Smooth muscle cell (in vitro differentiated cells): ENCODE results near the gene KLHL3. TPM values are rescaled to one million over a fixed set of nuclear protein-coding genes. Genes with fewer than 3 reads are reported as not detected.

Experiments
- DNase-seq: peaks from one replicate; lab custom pipeline; 2025; ENCODE audit not compliant: unreplicated experiment; lab: John Stamatoyannopoulos, UW
- H2AFZ ChIP-seq: fragments of 200-600 bp; sonication (generic); 2 replicates; pipeline ENCODE4 v1.6.0; 2016; ENCODE audit warnings: antibody characterized with exemption, low read depth, mild to moderate bottlenecking
- H3F3A ChIP-seq: fragments of 200-600 bp; sonication (generic); 2 replicates; pipeline ENCODE4 v1.6.0; 2017; ENCODE audit warnings: antibody characterized with exemption, low read depth
- H3K27ac ChIP-seq: fragments of 200-600 bp; sonication (generic); 2 replicates; pipeline ENCODE4 v1.5.1; 2016; ENCODE audit warnings: low read depth, mild to moderate bottlenecking
- H3K27me3 ChIP-seq: fragments of 200-600 bp; sonication (generic); 2 replicates; pipeline ENCODE4 v1.6.1; 2016; ENCODE audit warnings: low read depth, mild to moderate bottlenecking
- H3K36me3 ChIP-seq: fragments of 200-600 bp; sonication (generic); 2 replicates; pipeline ENCODE4 v1.5.1; 2016; ENCODE audit warnings: low read depth
- H3K4me1 ChIP-seq: fragments of 200-600 bp; sonication (generic); 2 replicates; pipeline ENCODE4 v1.5.1; 2016; ENCODE audit warnings: low read depth
- H3K4me2 ChIP-seq: fragments of 200-600 bp; sonication (generic); 2 replicates; pipeline ENCODE4 v1.6.0; 2016; ENCODE audit warnings: mild to moderate bottlenecking
- H3K4me3 ChIP-seq: fragments of 200-600 bp; sonication (generic); 2 replicates; pipeline ENCODE4 v1.5.1; 2016; ENCODE audit warnings: mild to moderate bottlenecking
- H3K79me2 ChIP-seq: fragments of 200-600 bp; sonication (generic); 2 replicates; pipeline ENCODE4 v1.6.0; 2016; ENCODE audit warnings: low read depth, mild to moderate bottlenecking
- H3K9ac ChIP-seq: fragments of 200-600 bp; sonication (generic); 2 replicates; pipeline ENCODE4 v1.6.0; 2016; ENCODE audit warnings: low read depth
- H3K9me3 ChIP-seq: fragments of 200-600 bp; sonication (generic); replicated peaks from 2 replicates; pipeline ENCODE4 v1.5.1; 2016; ENCODE audit warnings: low read depth
- H4K20me1 ChIP-seq: fragments of 200-600 bp; sonication (generic); 2 replicates; pipeline ENCODE4 v1.6.0; 2016; ENCODE audit warnings: low read depth
- WGBS: methylation state at CpG from one replicate; pipeline ENCODE4 v1.1.7; 2016; ENCODE audit warnings: low lambda C conversion rate; 5-methylcytosine and 5-hydroxymethylcytosine counted together
- polyA plus RNA-seq: library from polyadenylated mRNA; unstranded; fragments of >200 nt; fragmentation: Nextera tagmentation; extraction: Ambion mirVana; gene quantifications from 2 replicates; pipeline ENCODE4 v1.2.1, GENCODE V29; 2016
- total RNA-seq: library from RNA; depleted of rRNA; stranded (reverse); fragments of >200 nt; gene quantifications from 2 replicates; pipeline ENCODE4 v1.2.3, GENCODE V29; 2014
- TF ChIP-seq, protein P1 (sequence below): fragments of 200-600 bp; sonication (generic); IDR thresholded peaks from 2 replicates; pipeline ENCODE4 v1.5.1; 2017; ENCODE audit warnings: borderline replicate concordance, mild to moderate bottlenecking, antibody characterized with exemption; ENCODE audit not compliant: insufficient read depth, poor library complexity, severe bottlenecking

Gene KLHL3
- total and polyA plus RNA-seq, 2 experiments from 2014 or later: 3.6 to 9.1 TPM

DNA sequence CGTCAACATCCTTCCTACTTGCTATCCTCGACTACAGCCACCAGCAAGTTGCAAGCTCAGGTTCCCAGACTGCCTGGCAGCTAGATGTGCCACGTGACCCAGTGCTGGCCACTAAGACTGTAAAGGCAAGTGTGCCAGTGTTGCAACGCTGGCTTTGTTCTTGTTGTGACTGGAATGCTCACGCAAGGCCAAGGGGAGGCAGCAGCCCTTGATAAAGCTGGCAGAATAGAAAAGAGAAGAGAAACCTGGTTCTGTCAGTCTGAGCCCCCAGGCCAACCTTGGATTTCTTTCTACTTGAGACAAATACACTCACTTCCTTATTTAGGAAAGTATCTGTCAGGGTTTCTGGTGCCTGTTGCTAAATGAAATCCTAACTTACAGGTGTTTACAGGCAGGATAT is 113.0 kb downstream of the KLHL3 start:
- H3K79me2 ChIP-seq: no peaks in the 10 kb centered on the region
- no peak overlapping the region for H3K9ac ChIP-seq
- no peak for DNase-seq
- 85% methylated on average over 5 of the region's 5 CpGs for WGBS
- no peaks in the 10 kb centered on the region for H3K36me3 ChIP-seq
- TF ChIP-seq, protein P1, sequence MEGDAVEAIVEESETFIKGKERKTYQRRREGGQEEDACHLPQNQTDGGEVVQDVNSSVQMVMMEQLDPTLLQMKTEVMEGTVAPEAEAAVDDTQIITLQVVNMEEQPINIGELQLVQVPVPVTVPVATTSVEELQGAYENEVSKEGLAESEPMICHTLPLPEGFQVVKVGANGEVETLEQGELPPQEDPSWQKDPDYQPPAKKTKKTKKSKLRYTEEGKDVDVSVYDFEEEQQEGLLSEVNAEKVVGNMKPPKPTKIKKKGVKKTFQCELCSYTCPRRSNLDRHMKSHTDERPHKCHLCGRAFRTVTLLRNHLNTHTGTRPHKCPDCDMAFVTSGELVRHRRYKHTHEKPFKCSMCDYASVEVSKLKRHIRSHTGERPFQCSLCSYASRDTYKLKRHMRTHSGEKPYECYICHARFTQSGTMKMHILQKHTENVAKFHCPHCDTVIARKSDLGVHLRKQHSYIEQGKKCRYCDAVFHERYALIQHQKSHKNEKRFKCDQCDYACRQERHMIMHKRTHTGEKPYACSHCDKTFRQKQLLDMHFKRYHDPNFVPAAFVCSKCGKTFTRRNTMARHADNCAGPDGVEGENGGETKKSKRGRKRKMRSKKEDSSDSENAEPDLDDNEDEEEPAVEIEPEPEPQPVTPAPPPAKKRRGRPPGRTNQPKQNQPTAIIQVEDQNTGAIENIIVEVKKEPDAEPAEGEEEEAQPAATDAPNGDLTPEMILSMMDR: no peak
- H3K27ac ChIP-seq: peak overlapping the region; percentile 48
- no peaks in the 10 kb centered on the region for H3K27me3 ChIP-seq
- H4K20me1 ChIP-seq: no peaks in the 10 kb centered on the region
- H3K9me3 ChIP-seq: no peaks in the 10 kb centered on the region
- no peak overlapping the region for H3K4me2 ChIP-seq
- H3K4me1 ChIP-seq: no peaks in the 10 kb centered on the region
- H3F3A ChIP-seq: no peaks in the 10 kb centered on the region
- H2AFZ ChIP-seq: no peak overlapping the region
- H3K4me3 ChIP-seq: no peak overlapping the region

DNA sequence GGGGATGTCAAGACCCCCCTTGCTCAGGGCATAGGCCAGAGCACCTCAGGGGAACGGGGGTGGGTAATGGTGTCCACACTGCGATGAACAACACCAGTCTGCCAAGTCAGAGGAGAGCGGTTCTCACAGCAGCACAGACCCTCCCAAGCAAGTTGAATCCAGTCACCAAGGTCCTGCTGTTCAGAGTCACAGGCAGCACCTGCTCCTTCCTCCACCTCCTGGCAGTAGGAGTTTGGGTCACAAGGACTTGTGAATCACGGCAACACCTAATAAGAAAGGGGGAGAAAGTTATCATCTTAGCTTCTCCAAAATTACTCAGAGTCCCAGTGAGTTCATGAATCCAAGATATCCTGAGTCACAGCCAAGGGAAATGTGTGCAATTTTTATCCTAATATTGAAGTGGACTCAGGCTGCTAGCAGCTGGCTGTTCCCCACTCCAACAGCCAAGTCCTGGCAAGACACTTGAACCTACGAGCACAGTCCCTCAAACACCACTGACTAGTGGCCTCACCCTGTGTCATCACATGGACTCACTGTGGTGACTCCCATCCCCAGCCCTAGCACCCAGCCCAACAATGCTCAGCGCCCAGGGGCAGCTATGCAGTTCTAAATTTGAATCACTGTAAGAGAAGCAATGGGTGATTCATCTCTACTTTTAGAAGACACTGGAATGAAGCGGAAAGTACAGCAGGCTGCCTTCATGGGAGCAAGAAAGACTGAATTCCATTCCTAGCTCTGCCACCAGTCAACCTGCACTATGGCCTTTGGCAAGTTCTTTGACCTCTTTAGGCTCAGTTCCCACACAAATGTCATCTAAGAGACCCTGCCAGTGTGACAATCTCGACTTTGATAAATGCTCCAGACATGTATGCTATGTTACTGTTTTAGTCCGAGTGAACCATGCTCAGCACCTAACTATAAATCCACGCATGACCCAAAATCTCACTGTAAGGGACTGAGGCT is 113.7 kb downstream of the KLHL3 start:
- no peak overlapping the region for H3K4me2 ChIP-seq
- DNase-seq: no peak
- no peak overlapping the region for H3K4me3 ChIP-seq
- no peaks in the 10 kb centered on the region for H3K79me2 ChIP-seq
- WGBS: 95% methylated on average over 10 of the region's 10 CpGs
- no peak overlapping the region for H3K9ac ChIP-seq
- H3F3A ChIP-seq: no peaks in the 10 kb centered on the region
- no peaks in the 10 kb centered on the region for H3K27me3 ChIP-seq
- H3K36me3 ChIP-seq: no peaks in the 10 kb centered on the region
- H3K27ac ChIP-seq: peak overlapping the region; percentile 48
- H3K4me1 ChIP-seq: no peaks in the 10 kb centered on the region
- no peaks in the 10 kb centered on the region for H4K20me1 ChIP-seq
- no peak overlapping the region for H2AFZ ChIP-seq
- H3K9me3 ChIP-seq: no peaks in the 10 kb centered on the region
- TF ChIP-seq, protein P1: no peak

DNA sequence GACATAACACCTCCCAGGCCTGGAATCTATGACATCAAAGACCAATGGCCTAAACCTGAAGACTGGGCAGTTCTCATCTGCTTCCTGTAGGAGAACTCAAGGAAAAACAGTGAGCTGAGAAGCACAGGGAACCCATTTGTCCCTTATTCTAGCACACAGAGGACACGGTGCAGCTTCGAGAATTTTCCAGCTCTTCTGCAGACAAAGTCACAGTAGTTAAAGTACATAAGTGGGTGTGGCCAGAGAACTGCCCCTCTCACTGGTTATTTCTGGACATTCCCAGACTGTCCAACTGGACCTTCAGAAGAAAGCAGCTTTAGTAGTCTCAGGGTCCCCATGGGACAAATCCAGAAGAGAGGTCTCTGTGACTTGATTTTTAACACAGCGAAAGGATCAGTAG is 114.6 kb downstream of the KLHL3 start:
- Histone ChIP-seq H3K36me3 (no peaks in the 10 kb centered on the region), H3K4me3 (no peak overlapping the region), H4K20me1 (no peaks in the 10 kb centered on the region), H3K79me2 (no peaks in the 10 kb centered on the region), H3F3A (no peaks in the 10 kb centered on the region), H2AFZ (no peak overlapping the region), H3K4me1 (peaks cover 2% of the 10 kb centered on the region), H3K4me2 (no peak overlapping the region), H3K9me3 (no peaks in the 10 kb centered on the region), H3K27me3 (no peaks in the 10 kb centered on the region), H3K27ac (no peak overlapping the region), H3K9ac (no peak overlapping the region)
- TF ChIP-seq, protein P1: no peak
- no peak for DNase-seq
- WGBS: 93% methylated on average over 3 of the region's 3 CpGs
